Uterus (tissue), 4 donors: ENCODE measurements around the gene DBR1. TPM values are rescaled to one million over a fixed set of nuclear protein-coding genes. Genes with fewer than 3 reads are reported as not detected.

Source experiments
- DNase-seq, 2 donors: peaks; one replicate each; pipeline ENCODE4 v3.0.0-alpha.2; 2019 to 2020
- H3K27ac ChIP-seq, 2 donors: fragments of 200-600 bp; sonication (generic); 1 replicate in 1 of 2; 2 replicates in 1 of 2; pipeline ENCODE4 v1.5.1; 2016 to 2018
- H3K27me3 ChIP-seq, 2 donors: fragments of 200-600 bp; sonication (generic); one replicate each; pipeline ENCODE4 v1.5.1; 2018 to 2019; ENCODE audit warnings: control low read depth in 1 of 2
- H3K36me3 ChIP-seq, 2 donors: fragments of 200-600 bp; sonication (generic); one replicate each; pipeline ENCODE4 v1.5.1; 2019; ENCODE audit warnings: control low read depth in 1 of 2
- H3K4me1 ChIP-seq, 2 donors: fragments of 200-600 bp; sonication (generic); one replicate each; pipeline ENCODE4 v1.5.1; 2018 to 2019; ENCODE audit warnings: control low read depth in 1 of 2
- H3K4me3 ChIP-seq, 2 donors: fragments of 200-600 bp; sonication (generic); 1 replicate in 1 of 2; 2 replicates in 1 of 2; pipeline ENCODE4 v1.5.1; 2018 to 2019; ENCODE audit warnings: mild to moderate bottlenecking in 1 of 2
- H3K9me3 ChIP-seq, 2 donors: fragments of 200-600 bp; sonication (generic); one replicate each; pipeline ENCODE4 v1.5.1; 2019; ENCODE audit warnings: control low read depth in 1 of 2
- CTCF ChIP-seq, 4 experiments: fragments of 200-600 bp in 2 of 4; fragments of 450-650 bp in 2 of 4; sonication (generic) in 2 of 4; IDR thresholded peaks; one replicate each; pipeline ENCODE4 v1.5.1; 2016 to 2019; ENCODE audit warnings: antibody characterized with exemption in 4 of 4, mild to moderate bottlenecking in 2 of 4, moderate library complexity in 1 of 4
- POLR2A ChIP-seq, 2 donors: fragments of 450-650 bp; IDR thresholded peaks; one replicate each; pipeline ENCODE4 v1.6.1; 2016; ENCODE audit warnings: antibody characterized with exemption in 2 of 2, mild to moderate bottlenecking in 1 of 2, moderate library complexity in 1 of 2
- intact Hi-C: fragments of 100-400 bp; cut with DNase I; formaldehyde crosslinking; loops from one replicate; pipeline ENCODE4 v1.15.1; 2023; ENCODE audit warnings: low total_unique reads
- total RNA-seq, 4 donors: library from RNA; depleted of rRNA in 3 of 4; stranded (reverse); fragments of >200 nt in 3 of 4; gene quantifications; one replicate each; pipeline versions ENCODE4 v1.1.0 to v1.2.4, GENCODE V29; 2014 to 2023
- donor health status: DM: yes; HTN: yes; CAD: no.

Gene DBR1, protein sequence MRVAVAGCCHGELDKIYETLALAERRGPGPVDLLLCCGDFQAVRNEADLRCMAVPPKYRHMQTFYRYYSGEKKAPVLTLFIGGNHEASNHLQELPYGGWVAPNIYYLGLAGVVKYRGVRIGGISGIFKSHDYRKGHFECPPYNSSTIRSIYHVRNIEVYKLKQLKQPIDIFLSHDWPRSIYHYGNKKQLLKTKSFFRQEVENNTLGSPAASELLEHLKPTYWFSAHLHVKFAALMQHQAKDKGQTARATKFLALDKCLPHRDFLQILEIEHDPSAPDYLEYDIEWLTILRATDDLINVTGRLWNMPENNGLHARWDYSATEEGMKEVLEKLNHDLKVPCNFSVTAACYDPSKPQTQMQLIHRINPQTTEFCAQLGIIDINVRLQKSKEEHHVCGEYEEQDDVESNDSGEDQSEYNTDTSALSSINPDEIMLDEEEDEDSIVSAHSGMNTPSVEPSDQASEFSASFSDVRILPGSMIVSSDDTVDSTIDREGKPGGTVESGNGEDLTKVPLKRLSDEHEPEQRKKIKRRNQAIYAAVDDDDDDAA
- total RNA-seq = 10 to 100 TPM; 12.4 to 41.8 (median 25.3) TPM

DNA sequence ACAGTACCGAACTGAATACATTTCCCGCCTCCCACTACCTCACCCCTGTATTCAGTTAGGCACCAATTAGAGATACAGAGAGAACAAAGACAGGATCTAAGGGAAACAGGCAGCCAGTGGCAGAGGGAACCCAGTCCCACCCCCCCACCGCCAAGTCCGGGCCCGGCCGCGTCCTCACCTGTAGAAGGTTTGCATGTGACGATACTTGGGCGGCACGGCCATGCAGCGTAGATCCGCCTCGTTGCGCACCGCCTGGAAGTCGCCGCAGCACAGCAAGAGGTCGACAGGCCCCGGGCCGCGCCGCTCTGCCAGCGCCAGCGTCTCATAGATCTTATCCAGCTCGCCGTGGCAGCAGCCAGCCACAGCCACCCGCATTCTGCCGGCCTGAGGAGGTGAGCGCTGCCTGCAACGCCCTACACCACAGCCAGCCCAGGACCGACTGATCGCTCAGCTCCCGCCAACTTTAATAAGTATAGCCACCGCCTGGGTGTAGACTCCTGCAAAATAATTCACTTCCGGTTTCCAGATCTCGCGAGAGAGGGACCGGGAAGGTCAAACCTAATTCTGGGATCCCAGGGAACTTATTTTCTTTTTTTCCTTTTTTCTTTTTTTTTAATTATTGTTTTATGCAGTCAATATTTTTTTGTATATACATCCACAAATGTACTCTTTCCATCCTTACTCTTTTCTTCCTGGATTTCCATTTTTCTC lies at the start of gene DBR1:
DBR1 (minus strand) TSS at position 501 of the 711 bp plus-strand sequence; CDS start at position 375, 126 bp downstream.
- TF ChIP-seq CTCF (IDR thresholded peaks at IDR 0.05) (no peak), POLR2A (IDR thresholded peaks at IDR 0.05) (peak; percentile 57 to 77)
- no peaks in the 10 kb centered on the region for H3K27me3 ChIP-seq
- H3K4me3 ChIP-seq = peak within 1 kb of the TSS; percentile 58 to 88
- no peaks in the 10 kb centered on the region for H3K9me3 ChIP-seq
- H3K4me1 ChIP-seq = no peaks in the 10 kb centered on the region
- DNase-seq = peak; percentile 71 to 87
- no peaks in the 10 kb centered on the region for H3K36me3 ChIP-seq
- peak within 1 kb of the TSS; percentile 79 to 81 for H3K27ac ChIP-seq
- intact Hi-C loops = no loop called here

DNA sequence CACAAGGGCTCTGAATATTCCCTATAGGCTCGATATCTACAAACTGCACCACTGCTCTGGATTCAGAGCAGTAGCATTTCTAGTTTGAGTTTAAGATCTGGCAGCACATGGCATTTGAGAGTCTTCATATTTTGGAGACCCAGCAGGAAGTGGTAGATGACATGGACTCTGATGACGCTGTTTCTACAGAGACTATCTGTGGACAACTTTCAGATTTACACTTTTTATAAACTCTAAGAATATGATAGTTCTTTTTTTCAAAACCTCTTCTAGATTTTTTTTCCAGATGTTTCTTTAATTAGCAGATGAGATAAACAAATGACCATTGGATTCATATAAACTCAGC lies 48.2 kb upstream of the DBR1 start:
- H3K27ac ChIP-seq = no peak overlapping the region
- no peaks in the 10 kb centered on the region for H3K27me3 ChIP-seq
- H3K36me3 ChIP-seq = no peaks in the 10 kb centered on the region
- no peak overlapping the region for H3K4me3 ChIP-seq
- intact Hi-C loops = no loop called here
- TF ChIP-seq CTCF (IDR thresholded peaks at IDR 0.05) (no peak), POLR2A (IDR thresholded peaks at IDR 0.05) (no peak)
- H3K4me1 ChIP-seq = peaks cover 0 to 4% of the 10 kb centered on the region in 2 donors
- H3K9me3 ChIP-seq = no peaks in the 10 kb centered on the region
- DNase-seq = no peak

DNA sequence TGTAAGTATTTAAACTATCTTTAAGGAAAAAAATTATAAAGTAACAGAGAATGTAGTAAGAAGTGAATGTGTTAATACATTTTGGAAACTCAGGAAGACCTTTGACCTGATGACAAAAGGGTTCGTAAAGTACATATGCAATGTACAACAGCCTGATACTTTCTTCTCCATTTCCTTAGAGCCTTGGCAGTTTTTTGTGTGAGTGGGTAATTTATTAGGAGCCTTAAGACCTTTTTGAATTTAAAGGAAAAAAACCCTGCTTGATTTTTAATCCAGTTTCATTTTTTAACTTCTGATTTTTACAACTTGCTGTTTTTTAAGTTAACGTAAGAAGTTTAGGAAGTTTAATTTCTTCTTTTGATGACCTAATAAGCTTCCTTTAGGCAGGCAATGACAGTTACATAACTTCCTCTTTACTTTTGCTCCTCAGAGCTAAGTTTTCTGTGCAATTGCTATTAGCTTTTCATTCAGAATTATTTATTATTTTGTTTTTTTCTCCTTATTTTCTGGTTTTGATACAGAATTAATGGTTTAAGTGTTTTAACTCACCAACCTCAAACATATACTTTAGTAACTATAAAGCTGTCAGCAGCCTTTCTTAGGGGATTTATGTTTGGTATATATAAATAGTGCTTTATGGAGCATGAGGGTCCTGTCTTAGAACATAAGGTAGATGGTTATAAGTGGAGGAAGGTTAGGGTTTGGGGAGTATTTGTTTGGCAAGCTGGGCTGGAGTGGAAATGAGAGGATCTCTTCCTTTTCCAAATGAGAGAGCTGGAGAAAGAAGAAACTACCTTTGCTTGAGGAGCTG lies 47.6 kb upstream of the DBR1 start:
- Histone ChIP-seq H3K27me3 (no peaks in the 10 kb centered on the region), H3K4me1 (peaks cover 0 to 4% of the 10 kb centered on the region in 2 donors), H3K36me3 (no peaks in the 10 kb centered on the region), H3K4me3 (no peak overlapping the region), H3K9me3 (no peaks in the 10 kb centered on the region), H3K27ac (no peak overlapping the region)
- DNase-seq = no peak
- TF ChIP-seq CTCF (IDR thresholded peaks at IDR 0.05) = no peak
- TF ChIP-seq POLR2A (IDR thresholded peaks at IDR 0.05) = no peak
- intact Hi-C loops = no loop called here

GRCh38 chr3:138220788-138221187 lies 46.1 kb upstream of the DBR1 start:
- Histone ChIP-seq H3K36me3 (no peaks in the 10 kb centered on the region), H3K9me3 (no peaks in the 10 kb centered on the region), H3K4me1 (peaks cover 0 to 4% of the 10 kb centered on the region in 2 donors), H3K27ac (no peak overlapping the region), H3K4me3 (no peak overlapping the region), H3K27me3 (no peaks in the 10 kb centered on the region)
- no peak for DNase-seq
- TF ChIP-seq CTCF (IDR thresholded peaks at IDR 0.05) = no peak
- no peak for TF ChIP-seq POLR2A (IDR thresholded peaks at IDR 0.05)
- intact Hi-C loops = no loop called here
